GM21737 (cell line): Measurements from ENCODE around the gene BHLHE41.

Experiments used
- ATAC-seq: cut with Tn5 transposase; IDR thresholded peaks from one replicate; pipeline ENCODE4 v1.9.1; 2021; ENCODE audit warnings: mild to moderate bottlenecking, moderate library complexity; ENCODE audit not compliant: unreplicated experiment

Gene BHLHE41

GRCh38 chr12:26116829-26117715 lies 7.8 kb downstream of the BHLHE41 start:
- no peak for ATAC-seq

GRCh38 chr12:26114720-26115401 lies 10.0 kb downstream of the BHLHE41 start:
- ATAC-seq, result no peak

- ATAC-seq, result peak; percentile 64
Measured at GRCh38 chr12:26113853-26114719, 10.8 kb downstream of the BHLHE41 start.

GRCh38 chr12:26113181-26113654 lies 11.6 kb downstream of the BHLHE41 start:
- ATAC-seq, result no peak

GRCh38 chr12:26112703-26113147 lies 12.1 kb downstream of the BHLHE41 start:
- ATAC-seq, result no peak

- no peak for ATAC-seq
Measured at GRCh38 chr12:26112232-26112631, 12.6 kb downstream of the BHLHE41 start.

- ATAC-seq, result no peak
Measured at GRCh38 chr12:26109343-26109881, 15.4 kb downstream of the BHLHE41 start.

GRCh38 chr12:26108915-26109314 lies 15.9 kb downstream of the BHLHE41 start:
- ATAC-seq, result no peak

- no peak for ATAC-seq
Measured at GRCh38 chr12:26106347-26106746, 18.5 kb downstream of the BHLHE41 start.

GRCh38 chr12:26102953-26103352 lies 21.9 kb downstream of the BHLHE41 start:
- no peak for ATAC-seq

- ATAC-seq, result no peak
Measured at GRCh38 chr12:26101763-26102162, 23.1 kb downstream of the BHLHE41 start.

GRCh38 chr12:26101350-26101734 lies 23.5 kb downstream of the BHLHE41 start:
- no peak for ATAC-seq

- no peak for ATAC-seq
Measured at GRCh38 chr12:26100666-26101349, 24.0 kb downstream of the BHLHE41 start.

GRCh38 chr12:26097046-26097878 lies 27.6 kb downstream of the BHLHE41 start:
- no peak for ATAC-seq

- no peak for ATAC-seq
Measured at GRCh38 chr12:26096036-26096435, 28.8 kb downstream of the BHLHE41 start.

GRCh38 chr12:26095186-26095585 lies 29.7 kb downstream of the BHLHE41 start:
- ATAC-seq, result no peak

- ATAC-seq, result no peak
Measured at GRCh38 chr12:26092346-26093105, 32.3 kb downstream of the BHLHE41 start.

- no peak for ATAC-seq
Measured at GRCh38 chr12:26091822-26092221, 33.0 kb downstream of the BHLHE41 start.
